Sigmoid colon (tissue), 7 donors: ENCODE measurements around the gene EEA1. TPM values are rescaled to one million over a fixed set of nuclear protein-coding genes. Genes with fewer than 3 reads are reported as not detected.

Source experiments
- DNase-seq: peaks from one replicate; pipeline ENCODE4 v3.0.0-alpha.2; 2019
- H3K27ac ChIP-seq, 4 donors: fragments of 200-600 bp; sonication (generic); one replicate each; pipeline ENCODE4 v1.5.1; 2016 to 2019; ENCODE audit warnings: mild to moderate bottlenecking in 1 of 4
- H3K27me3 ChIP-seq, 3 donors: fragments of 200-600 bp; sonication (generic); one replicate each; pipeline ENCODE4 v1.5.1; 2019; ENCODE audit warnings: mild to moderate bottlenecking in 1 of 3
- H3K36me3 ChIP-seq, 4 donors: fragments of 200-600 bp; sonication (generic); one replicate each; pipeline ENCODE4 v1.5.1; 2016 to 2019
- H3K4me1 ChIP-seq, 4 donors: fragments of 200-600 bp; sonication (generic); one replicate each; pipeline ENCODE4 v1.5.1; 2017 to 2019
- H3K4me3 ChIP-seq, 4 donors: fragments of 200-600 bp; sonication (generic); one replicate each; pipeline ENCODE4 v1.5.1; 2017 to 2019; ENCODE audit warnings: mild to moderate bottlenecking in 2 of 4, moderate library complexity in 1 of 4
- H3K9me3 ChIP-seq, 4 donors: fragments of 200-600 bp in 3 of 4; sonication (generic) in 3 of 4; one replicate each; pipeline versions ENCODE4 v1.5.1 to v1.6.1; 2013 to 2019
- EP300 ChIP-seq, 4 donors: sonication (generic); formaldehyde crosslinking; IDR thresholded peaks; one replicate each; pipeline ENCODE4 v1.6.1; 2017; ENCODE audit warnings: antibody characterized with exemption in 4 of 4
- POLR2A ChIP-seq, 2 donors: fragments of 450-650 bp; IDR thresholded peaks; one replicate each; pipeline ENCODE4 v1.6.1; 2016; ENCODE audit warnings: antibody characterized with exemption in 2 of 2, mild to moderate bottlenecking in 2 of 2, moderate library complexity in 2 of 2
- POLR2AphosphoS5 ChIP-seq, 4 donors: sonication (generic); formaldehyde crosslinking; IDR thresholded peaks; one replicate each; pipeline ENCODE4 v1.6.1; 2017; ENCODE audit warnings: antibody characterized with exemption in 4 of 4
- WGBS, 2 donors: extraction: QIAGEN DNeasy Blood & Tissue Kit; methylation state at CpG; one replicate each; pipeline ENCODE4 v1.1.7; 2013; 5-methylcytosine and 5-hydroxymethylcytosine counted together
- intact Hi-C: fragments of 100-400 bp; cut with DNase I; formaldehyde crosslinking; loops from one replicate; pipeline ENCODE4 v1.15.1; 2023
- polyA plus RNA-seq, 3 donors: library from polyadenylated mRNA; stranded (reverse); fragments of 200-250 nt; gene quantifications; one replicate each; pipeline ENCODE4 v1.2.3, GENCODE V29; 2013
- small RNA-seq, 3 donors: library from RNA; depleted of rRNA; stranded (forward); fragments of <200 nt; gene quantifications; one replicate each; pipeline ENCODE3, GENCODE V24; 2016
- total RNA-seq, 4 donors: library from RNA; depleted of rRNA; stranded (reverse); fragments of >200 nt; gene quantifications; one replicate each; pipeline ENCODE4 v1.1.0, GENCODE V29; 2016
- donor health status: healthy with polysubstance abuse.
- donor health status: Bipolar disorder and iron deficiency.
- donor health status: healthy.

EEA1 gene
- total and polyA plus RNA-seq, 7 donors, result 3.0 to 40.2 (median 17.9) TPM

DNA sequence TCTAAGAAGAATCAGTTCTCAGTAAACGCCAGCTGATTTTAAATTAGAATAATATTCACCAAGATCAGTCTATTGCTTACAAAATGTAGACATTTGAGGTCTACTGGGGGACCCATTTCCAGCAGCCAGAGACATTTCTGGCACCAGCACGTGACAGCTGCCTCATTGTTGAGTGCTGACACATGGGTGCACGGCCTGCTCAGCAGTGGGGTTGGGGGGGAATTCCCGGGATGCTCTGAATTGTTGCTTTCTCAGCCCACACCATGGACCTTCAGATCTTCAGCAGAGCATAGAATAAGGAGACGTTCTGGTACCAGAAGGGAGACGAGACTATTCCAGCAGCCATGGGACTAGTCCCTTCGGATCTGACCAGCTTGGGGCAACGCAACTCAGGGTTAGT lies 208.0 kb downstream of the EEA1 start:
- intact Hi-C loops, result no loop called here

More for the DNA sequence above, 208.0 kb downstream of the EEA1 start:
- 87% methylated on average over 8 of the region's 8 CpGs for WGBS, 2 donors
- H3K4me3 ChIP-seq, result no peak overlapping the region
- H3K4me1 ChIP-seq, result no peaks in the 10 kb centered on the region
- no peak overlapping the region for H3K27ac ChIP-seq
- H3K27me3 ChIP-seq, result no peaks in the 10 kb centered on the region
- no peak for DNase-seq
- no peak for TF ChIP-seq POLR2AphosphoS5 (IDR thresholded peaks at IDR 0.05)
- no peak for TF ChIP-seq EP300 (IDR thresholded peaks at IDR 0.05)
- TF ChIP-seq POLR2A (IDR thresholded peaks at IDR 0.05), result no peak
- no peaks in the 10 kb centered on the region for H3K36me3 ChIP-seq
- peaks cover 0 to 6% (median 0%) of the 10 kb centered on the region in 4 donors for H3K9me3 ChIP-seq

Small RNAs within 50 kb of the gene (small RNA-seq; reads per million reads assigned to genes)
- gene RNU6-1329P, result 0 reads per million in 3 donors

Other genes with a start within 250 kb of the EEA1 start
- under 1 TPM in 1 of 4 donors, not detected in 3; 0.41 TPM for gene PLEKHG7, start 226.3 kb downstream of the EEA1 start, total RNA-seq
- gene PLEKHG7, start 226.3 kb downstream of the EEA1 start, polyA plus RNA-seq, result under 1 TPM; 0.23 to 0.71 (median 0.60) TPM